ENCODE data around the gene PIGM.
"Not testable (repeated sequence)": the region's sequence is repeated elsewhere in the genome, so short reads cannot be mapped to it uniquely, and the experiment has no call there.

PIGM gene

DNA sequence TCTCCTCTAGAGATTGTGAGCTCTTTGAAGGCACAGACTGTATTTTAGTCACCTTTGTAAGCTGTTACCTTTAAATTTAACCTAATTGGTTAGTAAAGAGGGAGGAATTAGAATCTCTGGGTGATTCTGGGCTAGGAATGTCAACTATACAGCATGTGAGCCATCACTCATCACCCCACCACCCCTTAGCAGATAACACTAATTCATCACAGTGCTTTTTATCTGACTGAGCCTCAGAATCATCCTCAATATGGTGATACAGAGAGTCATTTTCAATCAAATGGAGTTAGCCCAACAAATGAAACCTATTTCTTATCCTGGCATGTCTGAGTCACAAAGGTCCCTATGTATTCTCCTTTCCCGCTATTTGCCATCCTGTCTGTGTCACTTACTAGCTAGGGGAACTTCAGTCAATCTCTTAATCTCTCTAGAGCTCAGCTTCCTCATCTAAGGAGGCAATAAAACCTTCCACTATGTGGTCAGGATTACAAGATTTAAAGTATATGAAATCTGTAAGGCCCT is 24.9 kb upstream of the PIGM start:
- H3K27ac ChIP-seq = no peak overlapping the region
- TF ChIP-seq ZFX (IDR thresholded peaks at IDR 0.05) = no peak
- TF ChIP-seq, protein P1, sequence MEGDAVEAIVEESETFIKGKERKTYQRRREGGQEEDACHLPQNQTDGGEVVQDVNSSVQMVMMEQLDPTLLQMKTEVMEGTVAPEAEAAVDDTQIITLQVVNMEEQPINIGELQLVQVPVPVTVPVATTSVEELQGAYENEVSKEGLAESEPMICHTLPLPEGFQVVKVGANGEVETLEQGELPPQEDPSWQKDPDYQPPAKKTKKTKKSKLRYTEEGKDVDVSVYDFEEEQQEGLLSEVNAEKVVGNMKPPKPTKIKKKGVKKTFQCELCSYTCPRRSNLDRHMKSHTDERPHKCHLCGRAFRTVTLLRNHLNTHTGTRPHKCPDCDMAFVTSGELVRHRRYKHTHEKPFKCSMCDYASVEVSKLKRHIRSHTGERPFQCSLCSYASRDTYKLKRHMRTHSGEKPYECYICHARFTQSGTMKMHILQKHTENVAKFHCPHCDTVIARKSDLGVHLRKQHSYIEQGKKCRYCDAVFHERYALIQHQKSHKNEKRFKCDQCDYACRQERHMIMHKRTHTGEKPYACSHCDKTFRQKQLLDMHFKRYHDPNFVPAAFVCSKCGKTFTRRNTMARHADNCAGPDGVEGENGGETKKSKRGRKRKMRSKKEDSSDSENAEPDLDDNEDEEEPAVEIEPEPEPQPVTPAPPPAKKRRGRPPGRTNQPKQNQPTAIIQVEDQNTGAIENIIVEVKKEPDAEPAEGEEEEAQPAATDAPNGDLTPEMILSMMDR (conservative IDR thresholded peaks at IDR 0.05) = no peak

DNA sequence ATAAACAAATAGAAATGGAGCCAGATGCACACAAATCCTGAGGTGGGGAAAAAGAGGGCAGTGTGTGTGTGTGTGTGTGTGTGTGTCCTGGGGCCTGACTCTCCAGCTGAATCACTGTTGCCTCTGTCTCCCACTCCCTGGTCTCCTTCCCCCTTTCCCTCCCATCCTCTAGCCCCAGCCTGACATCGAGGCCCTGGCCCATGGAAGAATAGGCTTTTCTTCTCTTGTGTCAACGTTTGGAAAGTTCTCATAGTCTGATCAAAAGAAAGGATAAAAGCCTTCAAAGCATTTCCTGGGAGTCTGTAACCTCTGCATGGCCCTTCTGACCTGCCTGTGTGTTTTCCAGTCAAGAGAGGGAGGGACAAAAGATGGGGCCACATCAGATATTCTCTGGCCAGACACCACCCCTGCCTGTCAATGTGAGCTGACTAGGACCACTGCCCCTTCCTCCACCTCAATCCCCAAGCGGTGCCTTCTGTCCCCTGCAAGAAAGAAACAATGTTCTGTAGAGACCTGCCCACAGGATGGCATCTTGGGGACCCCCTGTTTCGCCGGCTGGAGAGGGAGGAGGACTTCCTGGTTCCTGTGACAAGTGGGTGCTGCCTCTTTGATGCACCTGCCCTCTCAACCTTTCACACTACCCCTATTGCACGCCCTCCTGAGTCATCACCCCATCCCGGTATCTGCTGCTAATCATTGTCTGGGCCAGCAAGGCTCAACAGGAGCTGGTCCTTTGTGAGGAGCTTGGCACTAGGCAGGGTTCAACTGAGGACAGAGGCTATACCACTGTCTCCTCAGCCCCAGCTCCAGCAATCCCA is 22.0 kb upstream of the PIGM start:
- TF ChIP-seq ZFX (IDR thresholded peaks at IDR 0.05) = no peak
- TF ChIP-seq, protein P1 (conservative IDR thresholded peaks at IDR 0.05) = no peak

DNA sequence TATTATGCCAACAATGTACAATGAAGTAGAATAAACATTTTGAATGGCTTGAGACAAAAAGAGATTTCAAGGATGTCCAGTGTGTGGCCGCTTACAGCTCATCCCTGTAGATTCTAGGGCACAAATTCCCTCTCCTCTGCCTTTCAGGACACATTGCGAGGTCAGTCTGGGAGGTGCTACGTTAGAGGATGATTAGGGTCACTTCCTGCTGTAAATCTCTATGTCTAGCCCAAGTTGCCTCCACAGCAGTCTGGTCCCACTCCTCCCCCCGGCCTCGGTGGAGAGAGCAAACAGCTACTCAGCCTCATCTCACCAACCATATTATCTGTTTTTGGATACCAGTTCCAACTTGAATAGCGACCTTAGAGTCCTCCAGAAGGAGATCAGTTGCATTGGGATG is 21.1 kb upstream of the PIGM start:
- TF ChIP-seq ZFX (IDR thresholded peaks at IDR 0.05) = no peak
- TF ChIP-seq, protein P1 (conservative IDR thresholded peaks at IDR 0.05) = no peak

More for the DNA sequence above, 22.0 kb upstream of the PIGM start:
- no peak overlapping the region for H3K27ac ChIP-seq

DNA sequence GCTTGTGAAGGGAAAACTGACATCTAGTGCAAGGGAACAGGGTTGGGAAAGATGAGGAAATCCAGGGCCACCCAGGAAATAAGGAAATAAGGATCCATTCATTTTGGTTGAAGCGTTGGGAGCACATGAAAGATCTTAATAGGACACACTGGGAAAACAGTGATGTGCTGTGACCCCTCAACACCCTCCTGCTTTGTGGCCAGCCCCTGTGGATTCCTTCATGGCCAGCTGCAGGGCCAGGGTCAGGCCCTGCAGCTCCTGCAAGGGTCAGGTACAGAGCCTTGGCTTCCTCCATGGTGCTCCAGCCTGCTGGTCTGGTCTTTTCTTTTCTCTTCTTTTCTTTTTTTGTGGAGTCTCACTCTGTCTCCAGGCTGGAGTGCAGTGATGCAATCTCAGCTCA is 18.8 kb upstream of the PIGM start:
- H3K27ac ChIP-seq = no peak overlapping the region
- no peak for TF ChIP-seq ZFX (IDR thresholded peaks at IDR 0.05)
- TF ChIP-seq, protein P1 (conservative IDR thresholded peaks at IDR 0.05) = no peak

More for the DNA sequence above, 21.1 kb upstream of the PIGM start:
- no peak overlapping the region for H3K27ac ChIP-seq

DNA sequence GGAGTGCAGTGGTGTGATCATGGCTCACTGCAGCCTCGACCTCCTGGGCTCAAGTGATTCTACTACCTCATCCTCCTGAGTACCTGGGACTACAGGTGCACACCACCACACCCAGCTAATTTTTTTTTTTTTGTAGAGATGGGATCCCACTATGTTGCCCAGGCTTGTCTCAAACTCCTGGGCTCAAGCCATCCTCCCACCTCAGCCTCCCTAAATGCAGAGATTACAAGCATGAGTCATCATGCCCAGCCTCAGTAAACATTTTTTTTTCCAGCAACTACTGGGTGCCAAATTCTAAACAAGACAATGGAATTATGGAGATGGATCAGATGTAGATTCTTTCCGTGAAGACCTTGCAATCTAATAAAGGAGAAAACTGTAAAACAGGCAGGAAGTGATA is 18.4 kb upstream of the PIGM start:
- not testable (repeated sequence) for H3K27ac ChIP-seq

DNA sequence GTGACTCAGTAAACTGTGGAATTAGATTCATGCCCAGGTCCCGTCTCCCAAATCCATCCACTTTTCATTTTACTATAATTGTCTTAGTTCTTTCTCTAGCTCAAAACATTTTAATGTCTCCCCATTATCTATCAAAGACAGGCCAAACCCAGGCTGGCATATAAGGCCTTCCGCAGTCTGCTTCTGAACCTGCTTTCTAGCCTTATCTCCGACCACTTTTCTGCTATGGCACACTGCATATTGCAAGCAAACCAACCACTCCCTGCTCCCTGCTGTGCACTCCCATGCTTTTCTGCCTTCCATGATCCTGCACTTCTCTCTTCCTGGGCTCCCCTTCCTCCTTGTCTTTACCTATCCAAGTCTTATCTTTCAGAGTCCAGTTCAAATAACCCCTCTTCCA is 17.3 kb upstream of the PIGM start:
- no peak for TF ChIP-seq ZFX (IDR thresholded peaks at IDR 0.05)
- TF ChIP-seq, protein P1 (conservative IDR thresholded peaks at IDR 0.05) = no peak
- H3K27ac ChIP-seq = no peak overlapping the region

DNA sequence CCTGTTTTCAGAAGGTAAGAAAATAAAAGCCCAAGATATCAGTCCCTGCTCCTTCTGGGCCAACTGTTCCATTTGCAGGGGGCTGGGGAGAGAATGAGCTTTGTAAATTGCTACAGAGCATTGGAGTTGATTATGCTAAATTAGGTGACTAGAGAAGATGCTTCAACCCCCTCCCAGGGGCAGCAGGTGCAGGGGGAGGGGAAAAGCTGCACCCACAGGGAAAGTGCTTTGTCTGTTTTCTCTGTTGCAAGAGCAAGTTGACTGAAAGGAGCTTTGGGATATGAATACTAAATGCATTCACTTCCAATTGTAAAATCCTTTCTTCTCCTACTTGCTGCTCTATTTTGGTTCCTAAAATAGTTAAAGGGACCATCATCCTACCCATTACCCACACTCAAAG is 16.5 kb upstream of the PIGM start:
- TF ChIP-seq ZFX (IDR thresholded peaks at IDR 0.05) = no peak
- TF ChIP-seq, protein P1 (conservative IDR thresholded peaks at IDR 0.05) = no peak
- H3K27ac ChIP-seq = no peak overlapping the region

Data from C4-2B (cell line).